Fibroblast of mammary gland (primary cell): Measurements from ENCODE around the gene MEPE.
A peak's percentile ranks its signal among the peaks of the same experiment; 100 is the strongest.

Experiments
- DNase-seq: peaks from one replicate; pipeline ENCODE4 v3.0.0-alpha.2; 2010; ENCODE audit warnings: low read depth
- H3K4me3 ChIP-seq: 2 replicates; pipeline ENCODE4 v1.5.1; 2011; ENCODE audit warnings: low read depth, mild to moderate bottlenecking, low read length, moderate library complexity; ENCODE audit not compliant: control insufficient read depth
- TF ChIP-seq, protein P1 (sequence below): conservative IDR thresholded peaks from 2 replicates; pipeline ENCODE4 v1.5.1; 2011; ENCODE audit warnings: low read depth, low read length, inconsistent platforms; ENCODE audit not compliant: control insufficient read depth, insufficient read depth

MEPE gene

DNA sequence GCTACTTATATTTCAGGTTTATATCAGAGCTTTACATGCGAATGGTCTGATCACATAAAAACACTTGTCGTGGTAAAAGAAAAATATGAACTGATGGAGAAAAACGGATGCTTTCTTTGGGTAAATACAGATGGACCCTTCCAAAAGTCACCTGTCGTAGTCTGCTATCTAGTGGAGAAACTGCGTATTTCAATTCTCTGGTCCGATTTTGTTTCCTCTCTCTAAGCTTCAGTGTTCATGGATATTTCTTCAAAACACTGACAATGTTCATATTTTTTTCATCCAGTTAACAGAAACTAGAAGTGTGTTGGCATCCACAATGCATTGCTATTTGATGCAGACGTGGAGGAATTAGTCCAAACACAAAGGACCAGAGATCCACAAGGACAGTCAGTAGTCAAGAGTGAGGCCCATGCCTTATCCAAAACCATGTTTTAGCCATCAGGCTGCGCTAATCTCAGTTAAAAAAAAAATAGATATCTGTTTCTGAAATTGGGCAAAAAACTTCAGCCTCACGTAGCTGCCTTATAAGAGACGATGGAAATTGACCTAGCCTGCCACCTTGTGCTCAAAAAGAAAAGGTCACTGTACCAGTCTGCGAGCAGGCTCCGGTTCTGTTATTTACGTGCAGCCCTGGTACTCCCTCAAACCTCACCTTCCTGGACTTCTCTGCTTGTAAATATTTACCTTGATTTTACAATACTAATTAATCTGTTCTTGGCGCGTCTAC, 16.0 kb downstream of the MEPE start:
- no peak overlapping the region for H3K4me3 ChIP-seq
- TF ChIP-seq, protein P1, sequence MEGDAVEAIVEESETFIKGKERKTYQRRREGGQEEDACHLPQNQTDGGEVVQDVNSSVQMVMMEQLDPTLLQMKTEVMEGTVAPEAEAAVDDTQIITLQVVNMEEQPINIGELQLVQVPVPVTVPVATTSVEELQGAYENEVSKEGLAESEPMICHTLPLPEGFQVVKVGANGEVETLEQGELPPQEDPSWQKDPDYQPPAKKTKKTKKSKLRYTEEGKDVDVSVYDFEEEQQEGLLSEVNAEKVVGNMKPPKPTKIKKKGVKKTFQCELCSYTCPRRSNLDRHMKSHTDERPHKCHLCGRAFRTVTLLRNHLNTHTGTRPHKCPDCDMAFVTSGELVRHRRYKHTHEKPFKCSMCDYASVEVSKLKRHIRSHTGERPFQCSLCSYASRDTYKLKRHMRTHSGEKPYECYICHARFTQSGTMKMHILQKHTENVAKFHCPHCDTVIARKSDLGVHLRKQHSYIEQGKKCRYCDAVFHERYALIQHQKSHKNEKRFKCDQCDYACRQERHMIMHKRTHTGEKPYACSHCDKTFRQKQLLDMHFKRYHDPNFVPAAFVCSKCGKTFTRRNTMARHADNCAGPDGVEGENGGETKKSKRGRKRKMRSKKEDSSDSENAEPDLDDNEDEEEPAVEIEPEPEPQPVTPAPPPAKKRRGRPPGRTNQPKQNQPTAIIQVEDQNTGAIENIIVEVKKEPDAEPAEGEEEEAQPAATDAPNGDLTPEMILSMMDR = peak; percentile 74
- peak; percentile 73 for DNase-seq

DNA sequence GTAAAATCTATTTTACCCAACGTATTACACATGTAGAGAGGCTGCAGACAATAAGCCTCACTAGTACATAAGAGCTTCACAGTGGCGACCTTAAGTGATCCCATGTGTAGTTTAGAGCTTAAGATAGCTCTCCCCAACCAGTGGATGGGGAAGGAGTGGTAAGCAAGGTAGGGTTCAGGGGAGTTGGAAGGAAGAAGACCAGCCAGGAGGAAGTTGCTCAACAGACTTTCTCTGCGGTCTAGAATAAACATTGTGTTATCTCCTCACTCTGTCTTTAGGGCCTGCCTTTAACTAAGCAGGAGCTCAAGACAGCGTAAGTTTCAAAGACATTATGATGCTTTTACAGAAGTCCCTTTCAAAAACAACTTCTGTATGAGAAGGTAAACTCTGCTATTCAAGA, 16.8 kb downstream of the MEPE start:
- TF ChIP-seq, protein P1 = no peak
- DNase-seq = peak; percentile 10
- H3K4me3 ChIP-seq = no peak overlapping the region

DNA sequence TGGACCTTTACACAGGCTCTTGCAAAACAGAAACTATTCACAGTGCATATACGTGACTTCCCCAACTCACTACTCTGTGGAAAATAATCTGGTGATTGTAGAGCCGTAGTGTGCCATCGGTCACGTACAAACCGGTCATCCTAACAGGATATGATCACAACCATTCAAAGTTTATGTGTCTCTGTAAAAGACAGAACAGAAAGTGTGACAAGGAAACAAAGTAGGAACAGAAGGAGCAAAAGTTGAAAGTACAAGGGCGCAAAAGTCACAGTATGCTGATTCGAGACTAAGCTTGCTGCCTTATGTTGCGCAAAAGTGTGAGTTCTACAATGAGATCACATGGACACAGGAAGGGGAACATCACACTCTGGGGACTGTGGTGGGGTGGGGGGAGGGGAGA, 18.6 kb downstream of the MEPE start:
- TF ChIP-seq, protein P1 = no peak
- H3K4me3 ChIP-seq = no peak overlapping the region
- no peak for DNase-seq

DNA sequence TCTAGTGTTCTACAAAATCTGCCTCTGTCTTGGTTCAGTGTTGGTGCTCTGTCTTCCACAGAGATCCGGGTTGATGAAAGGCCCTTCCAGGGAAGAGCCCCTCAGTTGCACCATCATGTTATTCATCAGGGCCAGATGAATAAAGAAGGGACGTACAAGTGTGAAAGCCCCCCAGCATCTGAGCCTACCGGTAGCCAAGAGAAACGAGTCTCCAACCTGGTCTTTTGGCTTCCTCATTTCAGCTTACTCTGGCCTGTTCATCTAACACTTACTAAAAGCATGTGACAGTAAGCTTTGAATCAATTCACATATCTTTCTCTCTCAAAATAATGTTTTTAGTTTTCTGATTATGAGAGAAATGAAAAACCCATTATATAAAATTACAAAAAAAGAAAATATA, 19.2 kb downstream of the MEPE start:
- no peak overlapping the region for H3K4me3 ChIP-seq
- DNase-seq = no peak
- TF ChIP-seq, protein P1 = no peak

DNA sequence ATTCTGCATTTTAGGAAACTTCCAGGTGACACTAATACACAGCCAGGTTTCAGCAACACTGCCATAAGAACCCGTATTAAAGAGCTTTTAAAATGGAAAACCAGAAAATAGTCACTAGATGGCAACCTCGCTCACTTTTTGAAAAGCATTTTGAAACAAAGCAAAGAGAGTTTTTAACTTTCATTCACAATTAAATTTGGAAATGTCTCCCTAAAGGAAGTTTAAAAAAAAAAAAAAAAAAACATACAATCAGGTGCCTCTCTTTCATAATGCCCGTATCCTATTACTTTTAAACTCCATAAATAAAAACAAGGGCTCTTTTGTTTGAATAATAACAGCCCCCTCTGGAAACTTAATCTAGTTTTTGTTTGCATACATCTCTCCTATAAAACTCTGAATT, 20.3 kb downstream of the MEPE start:
- TF ChIP-seq, protein P1 = peak; percentile 48
- DNase-seq = peak; percentile 58

DNA sequence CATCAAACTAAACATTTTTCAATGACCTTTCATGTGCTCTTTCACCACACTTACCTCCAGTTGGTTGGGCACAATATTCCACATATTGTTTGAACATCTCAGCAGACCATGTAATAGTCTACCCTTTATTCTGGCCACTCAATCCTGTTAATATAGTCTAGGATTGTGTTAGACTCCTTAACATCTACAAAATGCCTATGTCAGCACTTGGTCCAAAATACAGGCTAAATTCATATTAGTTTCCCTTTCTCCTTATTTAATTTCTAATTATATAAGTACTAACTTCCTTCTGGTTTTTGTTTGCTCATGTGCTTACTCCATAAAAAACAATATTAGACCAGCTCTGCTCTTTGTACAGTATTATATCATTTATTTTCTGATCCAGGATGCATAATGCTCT, 21.1 kb downstream of the MEPE start:
- TF ChIP-seq, protein P1 = no peak
- DNase-seq = no peak

More for the DNA sequence above, 20.3 kb downstream of the MEPE start:
- H3K4me3 ChIP-seq = no peak overlapping the region

DNA sequence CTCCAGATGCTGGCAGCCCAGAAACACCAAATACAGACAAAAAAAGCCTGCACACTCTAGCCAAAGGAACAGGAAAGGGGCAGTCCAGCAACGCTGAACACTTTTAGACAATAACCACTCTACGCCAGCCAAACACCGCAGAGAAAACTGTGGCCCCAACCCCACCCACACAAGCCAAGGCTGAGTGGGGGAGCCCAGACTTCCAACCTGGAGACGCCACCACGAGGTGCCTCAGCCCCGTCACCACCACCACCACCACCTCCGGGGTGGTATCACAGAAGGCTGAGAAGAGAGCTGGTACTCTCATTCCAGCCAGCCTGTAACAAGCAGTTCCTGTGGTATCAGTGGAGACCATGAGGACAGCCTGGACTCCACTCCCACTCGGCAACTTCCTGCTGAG, 22.8 kb downstream of the MEPE start:
- TF ChIP-seq, protein P1 = no peak
- no peak overlapping the region for H3K4me3 ChIP-seq
- no peak for DNase-seq

More for the DNA sequence above, 21.1 kb downstream of the MEPE start:
- H3K4me3 ChIP-seq = no peak overlapping the region
